ENCODE measurements around the gene IRF2BP1. TPM values are rescaled to one million over a fixed set of nuclear protein-coding genes. Genes with fewer than 3 reads are reported as not detected.
A peak's percentile ranks its signal among the peaks of the same experiment; 100 is the strongest.

Gene IRF2BP1
- total RNA-seq, 1 experiment from 2014 or later: 36.9 TPM

DNA sequence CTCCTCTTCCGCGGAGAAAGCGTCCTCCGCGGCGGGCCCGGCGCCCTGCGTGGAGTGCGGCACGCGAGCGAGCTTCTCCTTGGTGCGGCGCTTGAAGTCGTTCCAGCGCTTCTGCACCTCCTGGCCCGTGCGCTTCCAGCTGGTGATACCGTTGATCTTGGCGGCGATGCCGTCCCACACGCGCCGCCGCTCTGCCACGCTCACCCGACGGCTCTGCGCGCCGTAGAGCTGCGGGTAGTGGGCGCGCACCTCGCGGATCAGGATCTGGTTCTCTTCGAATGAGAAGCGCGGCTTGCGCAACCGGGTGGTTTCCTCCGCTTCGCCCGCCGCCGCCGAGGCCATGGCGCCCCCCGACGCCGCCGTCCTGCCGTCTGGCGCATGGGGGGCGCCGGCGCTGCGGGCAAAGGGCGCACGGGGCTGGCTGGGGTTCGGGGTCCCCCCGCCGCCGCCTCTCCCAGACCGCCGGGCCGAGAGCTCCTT lies 15.5 kb upstream of the IRF2BP1 start:
- TF ChIP-seq, protein P1, sequence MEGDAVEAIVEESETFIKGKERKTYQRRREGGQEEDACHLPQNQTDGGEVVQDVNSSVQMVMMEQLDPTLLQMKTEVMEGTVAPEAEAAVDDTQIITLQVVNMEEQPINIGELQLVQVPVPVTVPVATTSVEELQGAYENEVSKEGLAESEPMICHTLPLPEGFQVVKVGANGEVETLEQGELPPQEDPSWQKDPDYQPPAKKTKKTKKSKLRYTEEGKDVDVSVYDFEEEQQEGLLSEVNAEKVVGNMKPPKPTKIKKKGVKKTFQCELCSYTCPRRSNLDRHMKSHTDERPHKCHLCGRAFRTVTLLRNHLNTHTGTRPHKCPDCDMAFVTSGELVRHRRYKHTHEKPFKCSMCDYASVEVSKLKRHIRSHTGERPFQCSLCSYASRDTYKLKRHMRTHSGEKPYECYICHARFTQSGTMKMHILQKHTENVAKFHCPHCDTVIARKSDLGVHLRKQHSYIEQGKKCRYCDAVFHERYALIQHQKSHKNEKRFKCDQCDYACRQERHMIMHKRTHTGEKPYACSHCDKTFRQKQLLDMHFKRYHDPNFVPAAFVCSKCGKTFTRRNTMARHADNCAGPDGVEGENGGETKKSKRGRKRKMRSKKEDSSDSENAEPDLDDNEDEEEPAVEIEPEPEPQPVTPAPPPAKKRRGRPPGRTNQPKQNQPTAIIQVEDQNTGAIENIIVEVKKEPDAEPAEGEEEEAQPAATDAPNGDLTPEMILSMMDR (IDR thresholded peaks at IDR 0.05; ENCODE audit: unreplicated experiment): no peak
- no peak for DNase-seq
- H3K27ac Mint-ChIP-seq (ENCODE audit: unreplicated experiment): peak overlapping the region; percentile 78
- BruUV-seq (replicated peaks): TSS peak; percentile 33
- intact Hi-C loops (cut with micrococcal nuclease; ENCODE audit: unreplicated experiment): no loop called here
- peak overlapping the region; percentile 98 for H3K4me3 Mint-ChIP-seq (ENCODE audit: low read depth, unreplicated experiment)
- H3K4me1 Mint-ChIP-seq (ENCODE audit: low read depth, unreplicated experiment): no peaks in the 10 kb centered on the region
- peaks cover 36% of the 10 kb centered on the region for H3K36me3 Mint-ChIP-seq (ENCODE audit: insufficient read depth, unreplicated experiment)
- peaks cover 7% of the 10 kb centered on the region for H3K27me3 Mint-ChIP-seq (ENCODE audit: unreplicated experiment)
- CTCF ChIA-PET: interaction anchor here (1.5 to 2.2 kb wide), 2 partner anchors 94 to 115 kb away, joined by 6 to 8 read pairs; partner anchors contain the start of gene CCDC61
- H3K9me3 Mint-ChIP-seq (ENCODE audit: low read depth, unreplicated experiment): no peaks in the 10 kb centered on the region

DNA sequence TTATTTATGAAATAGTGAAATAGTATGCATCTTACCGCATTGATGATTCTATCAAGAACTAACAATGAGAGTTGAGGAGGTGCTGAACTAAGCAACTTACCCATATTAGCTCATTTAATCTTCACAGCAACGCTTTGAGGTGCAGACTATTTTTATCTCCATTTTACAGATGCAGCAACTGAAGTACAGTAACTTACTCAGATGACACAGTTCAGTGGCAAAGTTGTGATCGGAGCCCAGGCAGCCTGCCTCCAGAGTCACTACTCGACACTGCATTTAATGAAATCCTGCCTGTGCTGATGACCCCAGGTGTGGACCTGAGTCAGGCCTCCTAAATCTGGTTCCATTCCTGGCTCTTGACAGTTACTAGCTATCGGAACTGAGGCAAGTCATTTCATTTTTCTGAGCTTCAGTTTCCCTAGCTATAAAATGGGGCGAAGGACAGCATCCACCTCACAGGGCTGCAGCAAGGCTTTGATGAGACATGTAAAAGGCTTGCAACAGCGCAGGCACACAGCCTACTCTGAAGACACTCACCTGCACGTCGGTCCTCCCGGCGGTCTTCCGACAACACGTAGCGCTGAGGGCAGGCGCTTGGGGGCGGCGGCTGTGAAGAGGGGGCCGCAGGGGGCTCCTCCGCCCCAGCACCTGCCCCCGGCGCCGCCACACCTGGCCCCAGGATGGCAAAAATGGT lies 14.9 kb upstream of the IRF2BP1 start:
- Mint-ChIP-seq H3K36me3 (ENCODE audit: insufficient read depth, unreplicated experiment) (peaks cover 36% of the 10 kb centered on the region), H3K4me1 (ENCODE audit: low read depth, unreplicated experiment) (no peaks in the 10 kb centered on the region), H3K4me3 (ENCODE audit: low read depth, unreplicated experiment) (no peak overlapping the region), H3K27me3 (ENCODE audit: unreplicated experiment) (peaks cover under 1% of the 10 kb centered on the region), H3K9me3 (ENCODE audit: low read depth, unreplicated experiment) (no peaks in the 10 kb centered on the region), H3K27ac (ENCODE audit: unreplicated experiment) (no peak overlapping the region)
- TF ChIP-seq, protein P1 (IDR thresholded peaks at IDR 0.05; ENCODE audit: unreplicated experiment): no peak
- BruUV-seq (replicated peaks): no TSS peak
- CTCF ChIA-PET: interaction anchor here (0.6 kb wide), 1 partner anchor 22 kb away, joined by 11 read pairs; no protein-coding TSS in a partner anchor
- DNase-seq: no peak
- intact Hi-C loops (cut with micrococcal nuclease; ENCODE audit: unreplicated experiment): no loop called here

DNA sequence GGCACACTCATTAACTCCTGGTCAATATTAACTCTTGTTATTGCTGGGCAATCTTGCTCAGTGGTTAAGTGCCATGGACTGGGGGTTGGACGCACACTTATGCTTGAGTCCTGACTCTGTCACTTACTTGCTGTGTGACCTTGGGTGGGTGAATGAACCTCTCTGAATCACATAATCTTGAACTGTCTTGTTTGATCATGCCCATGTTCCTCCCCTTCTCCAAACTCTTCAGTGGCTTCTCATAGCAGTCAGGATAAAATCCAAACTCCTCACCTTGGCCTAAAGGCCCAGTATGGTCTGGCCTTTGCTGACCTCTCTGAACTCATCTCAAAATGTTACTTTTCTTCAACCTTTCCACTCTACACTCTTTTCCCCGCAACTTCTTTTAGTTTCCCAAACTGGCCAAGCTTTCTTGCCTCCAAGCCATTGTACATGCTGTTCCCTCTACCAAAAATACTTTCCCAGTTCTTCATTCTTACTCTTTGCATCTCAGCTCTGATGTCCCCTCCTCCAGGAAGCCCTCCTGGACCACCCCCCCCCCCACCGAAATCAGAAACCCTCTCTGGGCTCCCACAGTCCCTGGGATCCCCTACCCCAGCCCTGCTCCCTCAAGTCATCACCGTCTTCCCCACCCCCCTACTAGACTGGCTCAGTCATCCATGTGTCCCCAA lies 14.1 kb upstream of the IRF2BP1 start:
- peaks cover 44% of the 10 kb centered on the region for H3K36me3 Mint-ChIP-seq (ENCODE audit: insufficient read depth, unreplicated experiment)
- H3K27me3 Mint-ChIP-seq (ENCODE audit: unreplicated experiment): no peaks in the 10 kb centered on the region
- no peak overlapping the region for H3K27ac Mint-ChIP-seq (ENCODE audit: unreplicated experiment)
- H3K9me3 Mint-ChIP-seq (ENCODE audit: low read depth, unreplicated experiment): no peaks in the 10 kb centered on the region
- BruUV-seq (replicated peaks): no TSS peak
- CTCF ChIA-PET: no interaction called here
- intact Hi-C loops (cut with micrococcal nuclease; ENCODE audit: unreplicated experiment): no loop called here
- H3K4me1 Mint-ChIP-seq (ENCODE audit: low read depth, unreplicated experiment): no peaks in the 10 kb centered on the region
- TF ChIP-seq, protein P1 (IDR thresholded peaks at IDR 0.05; ENCODE audit: unreplicated experiment): no peak
- no peak for DNase-seq
- no peak overlapping the region for H3K4me3 Mint-ChIP-seq (ENCODE audit: low read depth, unreplicated experiment)

DNA sequence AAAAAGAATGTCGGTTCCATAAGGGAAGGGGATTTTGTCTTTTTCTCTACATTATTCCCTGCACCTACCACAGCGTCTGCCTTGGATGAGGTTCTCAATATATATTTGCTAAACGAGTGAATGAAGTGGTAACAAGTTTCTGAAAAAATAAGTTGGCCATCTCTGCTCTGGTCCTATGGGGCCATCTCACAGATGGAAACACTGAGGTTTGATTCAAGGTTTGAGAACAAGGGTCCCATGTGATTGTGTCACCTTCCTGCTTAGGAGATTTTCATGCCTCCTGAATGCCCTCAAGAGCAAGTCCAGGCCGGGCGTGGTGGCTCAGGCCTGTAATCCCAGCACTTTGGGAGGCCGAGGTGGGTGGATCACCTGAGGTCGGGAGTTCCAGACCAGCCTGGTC lies 13.3 kb upstream of the IRF2BP1 start:
- no peak overlapping the region for H3K4me3 Mint-ChIP-seq (ENCODE audit: low read depth, unreplicated experiment)
- peaks cover 44% of the 10 kb centered on the region for H3K36me3 Mint-ChIP-seq (ENCODE audit: insufficient read depth, unreplicated experiment)
- TF ChIP-seq, protein P1 (IDR thresholded peaks at IDR 0.05; ENCODE audit: unreplicated experiment): no peak
- H3K27ac Mint-ChIP-seq (ENCODE audit: unreplicated experiment): no peak overlapping the region
- CTCF ChIA-PET: no interaction called here
- BruUV-seq (replicated peaks): no TSS peak
- intact Hi-C loops (cut with micrococcal nuclease; ENCODE audit: unreplicated experiment): no loop called here
- DNase-seq: no peak
- H3K27me3 Mint-ChIP-seq (ENCODE audit: unreplicated experiment): no peaks in the 10 kb centered on the region
- no peaks in the 10 kb centered on the region for H3K9me3 Mint-ChIP-seq (ENCODE audit: low read depth, unreplicated experiment)
- no peaks in the 10 kb centered on the region for H3K4me1 Mint-ChIP-seq (ENCODE audit: low read depth, unreplicated experiment)
